ENCODE data around the gene CNKSR2. TPM values are rescaled to one million over a fixed set of nuclear protein-coding genes. Genes with fewer than 3 reads are reported as not detected.

The CNKSR2 gene
- 4.3 and 6.2 TPM in 2 replicates for total RNA-seq

DNA sequence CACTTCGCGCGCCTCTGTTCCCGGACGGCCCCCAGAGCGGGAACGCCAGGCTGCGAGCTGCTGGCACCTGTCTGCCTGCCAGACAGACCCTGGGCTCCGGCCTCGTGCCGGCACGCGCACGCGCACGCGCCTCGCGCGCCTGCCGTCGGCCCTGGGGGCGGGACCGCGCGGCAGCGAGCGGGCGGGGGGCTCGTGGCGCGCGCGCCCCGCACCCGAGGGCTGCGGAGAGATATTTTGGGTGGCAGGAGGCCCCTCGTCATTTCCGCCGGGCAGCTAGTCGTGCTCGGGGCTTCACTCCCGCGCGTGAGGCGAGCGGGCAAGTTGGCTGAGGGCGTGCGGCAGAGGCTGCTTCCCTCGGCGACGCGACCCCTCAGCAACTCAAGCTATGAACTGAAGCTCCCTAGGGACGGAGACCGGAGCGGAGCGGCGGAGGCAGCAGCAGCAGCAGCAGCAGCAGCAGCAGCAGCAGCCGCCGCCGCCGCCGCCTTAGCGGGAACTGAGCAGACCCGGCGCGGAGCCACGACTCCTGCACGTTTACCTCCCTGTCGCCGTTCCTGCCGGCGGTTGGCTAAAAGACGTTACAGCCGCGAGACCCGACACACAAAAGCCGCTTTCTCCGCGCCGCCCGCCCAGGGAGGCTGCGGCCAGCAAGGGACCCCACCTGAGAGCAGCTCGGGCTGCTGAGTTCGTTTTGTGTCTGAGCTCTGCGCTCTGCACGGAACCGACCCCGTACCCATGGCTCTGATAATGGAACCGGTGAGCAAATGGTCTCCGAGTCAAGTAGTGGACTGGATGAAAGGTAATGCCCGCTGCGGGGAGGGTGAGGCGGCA, at the start of gene CNKSR2:
TSS of gene CNKSR2 (plus strand) at position 256 of the 831 bp plus-strand sequence. CDS start at position 736, 480 bp downstream.

DNA sequence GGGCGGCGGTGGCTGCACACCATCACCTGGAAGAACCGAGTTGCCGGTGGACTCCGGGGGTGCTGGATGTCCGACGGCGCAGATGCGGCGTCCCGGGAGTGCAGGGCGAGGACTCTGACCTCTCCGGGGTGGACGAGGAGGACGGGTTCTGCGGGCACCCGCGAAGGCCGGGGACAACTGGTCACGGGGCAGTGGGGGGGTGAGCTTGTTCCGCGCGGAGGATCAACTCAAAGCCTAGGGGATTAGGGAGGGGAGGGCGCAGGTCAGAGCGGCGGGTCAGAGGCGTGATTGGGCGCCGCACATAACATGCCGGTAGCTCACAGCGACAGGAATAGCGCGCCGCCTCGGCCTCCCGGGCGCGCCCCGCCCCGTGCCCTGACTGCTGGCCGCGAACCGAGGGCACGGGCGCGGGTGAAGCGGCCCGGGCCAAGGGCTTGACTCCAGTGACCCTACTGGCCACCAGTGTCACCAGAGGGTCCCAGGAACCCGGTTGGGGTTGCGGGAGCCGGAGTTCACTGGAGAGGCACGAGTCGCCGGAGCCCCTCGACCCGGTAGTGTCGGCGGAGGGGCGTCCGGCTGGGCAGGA, 284.0 kb downstream of the CNKSR2 start, which contains the start of gene KLHL34:
TSS of gene KLHL34 (minus strand) at position 179 of the 586 bp plus-strand sequence. CDS start 542 bp downstream, outside the sequence.

Measured in hair follicle dermal papilla cell (primary cell).